Amygdala (tissue), 56 donors: ENCODE measurements around the gene KAT6B.
"Not testable (repeated sequence)": the region's sequence is repeated elsewhere in the genome, so short reads cannot be mapped to it uniquely, and the experiment has no call there.

Source experiments
- DNase-seq, 56 donors: peaks; one replicate each; lab custom pipeline; 2025; lab: John Stamatoyannopoulos, UW

KAT6B gene

DNA sequence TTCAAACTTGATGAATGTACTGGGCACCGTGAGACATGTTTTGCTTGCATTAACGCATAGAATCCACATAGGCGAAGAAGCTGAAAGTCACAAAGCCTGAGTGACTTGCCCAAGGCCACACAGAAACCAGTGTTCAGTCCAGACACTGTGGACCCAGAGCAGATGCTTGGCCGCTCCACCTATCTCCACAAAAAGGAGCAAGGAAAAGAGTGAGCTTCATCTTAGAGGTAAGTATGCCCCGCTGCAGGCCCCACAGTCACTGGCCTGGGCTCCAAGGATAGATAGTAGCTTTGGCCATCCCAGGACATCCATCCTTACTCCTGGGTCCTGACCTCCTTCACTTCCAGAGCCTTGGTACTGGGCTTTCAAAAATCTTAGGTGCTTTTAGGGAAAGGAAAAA lies 224.9 kb downstream of the KAT6B start:
- no peak for DNase-seq

DNA sequence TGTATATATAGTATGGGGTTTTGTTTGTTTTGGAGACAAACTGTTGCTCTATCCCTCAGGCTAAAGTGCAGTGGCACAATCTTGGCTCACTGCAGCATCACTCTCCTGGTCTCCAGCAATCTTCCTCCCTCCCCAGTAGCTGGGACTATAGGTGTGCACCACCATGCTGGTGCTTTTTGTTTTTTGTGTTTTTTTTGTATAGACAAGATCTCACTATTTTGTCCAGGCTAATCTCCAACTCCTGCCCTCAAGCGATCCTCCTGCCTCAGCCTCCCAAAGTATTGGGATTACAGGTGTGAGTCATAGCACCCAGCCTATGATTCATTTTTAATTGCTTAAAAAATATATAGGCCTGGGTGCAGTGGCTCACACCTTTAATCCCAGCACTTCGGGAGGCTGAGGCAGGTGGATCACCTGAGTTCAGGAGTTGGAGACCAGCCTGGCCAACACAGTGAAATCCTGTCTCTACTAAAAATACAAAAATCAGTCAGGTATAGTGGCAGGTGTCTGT lies 229.6 kb downstream of the KAT6B start:
- not testable (repeated sequence) for DNase-seq

DNA sequence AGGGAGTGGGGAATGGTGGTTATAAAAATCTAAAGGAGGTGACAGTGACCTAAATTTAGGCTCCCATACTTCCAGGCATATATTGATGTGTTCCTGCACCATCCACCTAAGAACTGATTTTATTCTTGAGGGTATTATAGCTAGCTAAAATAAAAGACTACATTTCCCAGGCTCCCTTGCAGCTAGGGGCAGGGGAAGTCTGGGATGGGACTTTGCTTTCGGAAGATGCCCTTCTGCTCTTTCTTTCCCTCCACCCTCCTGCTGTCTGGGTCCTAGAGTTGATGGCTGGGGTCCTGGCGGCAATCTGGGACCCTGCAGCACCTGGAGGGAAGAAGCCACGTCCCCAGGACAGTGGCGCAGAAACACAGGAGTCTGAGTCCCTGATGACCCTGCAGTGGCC lies 231.3 kb downstream of the KAT6B start:
- DNase-seq = no peak

DNA sequence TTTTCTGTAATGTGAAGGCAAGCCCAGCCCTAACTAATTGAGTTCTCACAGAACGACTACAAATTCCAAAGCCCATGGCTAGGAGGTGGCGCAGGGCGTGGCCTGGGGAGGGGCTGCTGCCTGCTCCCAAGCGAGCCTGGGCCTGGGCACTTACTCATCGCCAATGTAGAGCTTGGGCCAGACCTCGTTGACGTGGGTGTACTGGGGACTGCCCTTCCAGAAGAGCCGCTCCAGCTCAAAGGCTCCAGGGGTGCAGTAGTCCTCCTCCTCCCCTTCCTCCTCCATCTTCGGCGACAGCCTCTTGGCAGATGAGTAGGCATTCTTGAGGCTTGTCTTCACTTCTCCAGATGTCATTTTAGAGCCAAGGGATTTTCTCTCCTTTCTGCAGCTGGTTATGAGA lies 231.8 kb downstream of the KAT6B start:
- no peak for DNase-seq

DNA sequence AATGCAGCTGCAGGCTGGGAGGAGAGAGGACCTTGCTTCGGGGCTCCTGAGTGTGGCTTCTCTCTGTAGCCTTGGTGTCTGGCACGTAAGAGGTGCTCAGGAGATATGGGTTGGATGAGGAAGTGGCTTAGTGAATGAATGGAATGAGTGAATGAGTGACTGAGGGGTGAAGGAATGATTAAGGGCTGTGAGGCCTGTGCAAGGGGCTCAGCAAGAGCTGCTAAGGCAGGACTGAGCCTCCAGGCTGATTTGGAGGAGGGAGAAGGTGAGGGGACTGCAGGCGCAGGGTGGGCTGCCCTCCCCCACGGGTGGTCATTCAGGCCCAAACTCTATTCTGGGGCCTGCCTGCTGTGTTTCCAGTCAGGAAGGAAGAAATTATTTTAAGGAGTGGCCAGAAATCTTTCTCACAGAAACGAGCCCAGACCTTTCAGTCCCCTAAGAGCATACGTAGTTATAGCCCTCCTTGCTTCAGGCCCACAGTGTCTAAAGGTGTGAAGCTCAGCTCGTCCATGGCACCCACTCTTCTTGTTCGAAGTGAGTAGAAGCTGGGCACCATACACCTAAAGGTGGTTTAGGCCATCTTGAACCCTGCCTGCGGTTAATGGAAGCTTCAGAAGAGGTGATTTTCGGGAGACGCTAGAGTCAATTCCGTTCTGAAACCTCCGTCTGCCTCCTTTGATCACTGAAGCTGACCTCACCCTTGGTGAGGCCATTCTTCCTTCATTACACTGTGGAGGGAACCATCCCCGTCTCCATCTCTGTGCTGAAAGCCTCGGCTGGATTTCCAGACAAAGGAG lies 235.5 kb downstream of the KAT6B start:
- DNase-seq = no peak

DNA sequence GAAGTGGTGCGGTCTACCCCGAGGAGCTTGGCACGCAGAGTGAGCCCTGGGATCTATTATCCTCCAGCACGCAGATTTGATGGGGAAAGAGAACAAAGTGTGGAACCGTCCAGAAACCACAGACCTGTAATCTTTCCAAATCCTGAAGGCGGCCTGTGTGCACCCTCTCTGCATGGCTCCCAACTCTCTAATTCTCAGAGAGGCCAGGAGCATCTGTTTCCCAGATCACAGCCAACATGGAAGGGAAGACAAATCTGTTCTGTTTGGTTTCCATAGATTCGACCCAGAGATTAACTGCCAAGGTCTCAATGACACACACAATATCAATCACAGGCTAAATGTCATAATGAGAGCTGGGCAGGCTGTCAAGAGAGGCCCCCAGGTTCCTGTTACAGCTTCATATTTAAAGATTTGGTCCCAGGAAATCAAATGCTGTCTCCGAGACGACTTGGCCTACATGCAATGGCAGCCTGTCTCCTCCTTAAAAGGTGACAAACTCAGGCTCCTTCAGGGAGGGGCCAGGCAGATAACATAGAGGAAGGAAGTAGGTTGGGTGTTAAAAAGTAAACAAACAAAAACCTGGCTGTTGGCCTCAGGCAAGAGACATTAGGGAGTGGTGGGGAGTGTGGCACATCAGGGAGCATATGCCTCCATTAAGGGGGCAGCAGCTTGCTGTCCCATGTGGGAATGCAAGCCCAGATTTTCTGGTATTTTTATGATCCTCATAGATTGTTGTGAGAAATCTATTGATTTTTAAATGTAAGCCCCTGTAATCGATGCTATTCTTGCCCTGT lies 236.3 kb downstream of the KAT6B start:
- no peak for DNase-seq

DNA sequence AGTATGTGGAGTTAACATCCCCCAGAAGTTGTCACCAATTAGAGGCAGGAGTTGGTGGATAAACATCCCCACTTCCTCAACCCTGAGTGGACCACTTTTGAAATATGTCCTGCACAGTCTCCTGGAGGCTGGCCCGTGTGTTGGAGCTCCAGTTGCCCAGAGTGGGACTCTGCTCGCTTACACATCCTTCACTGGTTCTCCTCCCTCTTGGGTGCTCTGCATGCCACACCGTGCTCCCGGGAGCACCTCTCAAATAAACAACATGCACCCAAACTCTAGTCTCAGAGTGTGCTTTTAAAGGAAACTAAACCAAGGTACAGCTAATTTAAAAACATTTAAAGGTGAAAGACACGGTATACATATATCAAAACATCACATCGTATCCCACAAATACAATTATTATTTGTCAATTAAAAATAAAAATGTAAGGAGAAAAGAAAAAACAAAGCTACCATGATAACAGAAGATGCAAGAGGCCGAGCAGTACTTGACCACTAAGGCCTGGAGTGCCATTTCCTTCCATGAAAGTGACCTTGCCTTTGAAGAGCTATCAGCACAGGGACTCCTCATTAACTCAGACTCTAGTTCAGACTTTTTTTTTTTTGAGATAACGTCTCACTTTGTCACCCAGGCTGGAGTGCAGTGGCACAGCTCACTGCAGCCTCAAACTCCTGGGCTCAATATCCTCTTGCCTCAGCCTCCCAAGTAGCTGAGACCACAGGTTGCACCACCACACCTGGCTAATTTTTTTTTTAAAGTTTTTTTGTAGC lies 237.2 kb downstream of the KAT6B start:
- no peak for DNase-seq

DNA sequence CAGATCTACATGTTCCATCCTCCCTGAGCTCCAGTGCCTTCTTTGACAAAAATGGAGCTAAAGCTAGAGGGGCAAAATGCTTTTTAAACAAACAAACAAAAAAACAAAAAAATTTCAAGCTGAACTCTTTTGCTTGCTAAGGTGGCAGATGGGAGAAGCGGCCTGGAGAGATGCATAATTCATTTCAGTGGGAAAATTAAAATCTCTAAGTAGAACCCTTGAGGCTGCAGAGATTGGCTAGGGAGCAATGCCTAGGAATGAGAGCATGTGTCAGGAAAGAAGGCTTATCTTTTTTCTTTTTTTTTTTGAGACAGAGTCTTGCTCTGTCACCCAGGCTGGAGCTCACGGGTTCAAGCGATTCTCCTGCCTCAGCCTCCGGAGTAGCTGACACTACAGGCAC lies 238.7 kb downstream of the KAT6B start:
- DNase-seq = no peak

DNA sequence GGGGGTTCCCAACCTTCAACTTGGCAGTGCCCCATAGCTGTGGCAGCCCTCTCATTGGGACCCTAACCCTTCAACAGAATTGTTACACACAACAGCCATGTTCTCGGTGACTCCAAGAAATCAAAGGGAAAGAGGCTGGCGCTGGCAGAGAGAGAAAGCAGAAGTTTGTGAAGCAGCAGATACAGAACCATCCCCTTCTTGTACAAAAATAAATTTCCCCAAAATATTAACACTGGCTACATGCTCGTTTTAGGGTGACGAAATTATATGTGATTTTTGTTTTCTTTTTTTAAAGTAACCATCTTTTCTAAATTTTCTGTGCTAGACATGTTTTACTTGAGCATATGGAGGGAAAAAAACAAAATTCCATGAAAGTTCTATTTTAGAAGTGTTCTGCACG lies 239.9 kb downstream of the KAT6B start:
- no peak for DNase-seq

DNA sequence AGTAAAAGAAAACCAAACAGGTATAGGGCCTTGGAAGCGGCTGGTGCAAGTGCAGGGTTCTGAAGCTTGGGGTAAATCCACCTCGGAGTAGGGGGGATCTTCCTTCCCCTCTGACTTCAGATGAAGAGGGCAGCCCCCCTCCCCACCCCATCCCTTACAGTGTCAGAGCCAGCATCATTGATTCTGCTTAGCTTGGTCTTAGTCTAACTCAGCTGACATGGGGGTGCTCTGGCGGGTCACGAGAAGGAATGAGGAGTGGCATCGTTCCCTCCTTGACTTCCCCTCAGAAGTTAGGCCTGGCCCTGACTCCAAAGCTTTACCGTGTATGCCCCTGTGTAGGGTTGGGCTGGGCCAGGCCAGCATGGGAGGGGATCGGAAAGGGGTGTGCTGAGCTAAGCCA lies 240.9 kb downstream of the KAT6B start:
- DNase-seq = no peak

DNA sequence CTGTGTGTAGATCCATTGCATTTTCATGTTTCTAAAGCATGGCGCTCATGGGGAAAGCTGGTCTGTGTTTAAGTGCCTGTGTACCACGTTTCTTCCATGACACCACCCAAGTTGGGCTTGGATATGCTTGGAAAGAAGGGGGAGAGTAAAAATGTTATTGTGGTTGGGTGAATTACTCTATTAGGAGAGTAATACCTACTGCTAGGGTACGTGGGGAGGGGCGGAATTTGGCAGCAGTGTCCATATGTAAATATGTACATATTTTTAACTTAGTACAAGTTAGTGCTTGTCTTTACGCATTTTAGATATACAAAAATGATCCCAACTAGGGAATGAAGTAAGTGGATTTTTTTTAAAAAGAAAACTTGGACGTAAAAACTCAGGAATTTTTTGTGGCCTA lies 242.1 kb downstream of the KAT6B start:
- no peak for DNase-seq

DNA sequence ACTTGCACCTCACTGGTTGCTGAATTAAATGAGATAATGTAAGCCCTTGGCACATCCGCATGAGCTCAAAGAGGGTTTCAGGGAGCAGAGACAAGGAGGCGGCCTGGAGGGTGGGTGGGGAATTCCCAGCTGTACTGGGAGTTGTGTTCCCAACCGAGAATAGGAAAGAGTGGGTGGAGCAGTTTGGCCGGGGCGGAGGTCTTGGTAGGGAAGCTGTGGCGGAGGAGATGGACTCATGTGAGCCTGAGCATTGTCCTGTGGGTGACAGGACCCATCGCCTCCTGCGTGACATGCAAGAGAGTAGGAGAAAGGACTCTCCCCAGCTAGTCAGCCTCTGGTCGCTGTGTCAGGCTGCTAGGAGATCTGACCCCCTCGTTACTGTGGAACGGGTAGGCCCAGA lies 244.1 kb downstream of the KAT6B start:
- DNase-seq = no peak

DNA sequence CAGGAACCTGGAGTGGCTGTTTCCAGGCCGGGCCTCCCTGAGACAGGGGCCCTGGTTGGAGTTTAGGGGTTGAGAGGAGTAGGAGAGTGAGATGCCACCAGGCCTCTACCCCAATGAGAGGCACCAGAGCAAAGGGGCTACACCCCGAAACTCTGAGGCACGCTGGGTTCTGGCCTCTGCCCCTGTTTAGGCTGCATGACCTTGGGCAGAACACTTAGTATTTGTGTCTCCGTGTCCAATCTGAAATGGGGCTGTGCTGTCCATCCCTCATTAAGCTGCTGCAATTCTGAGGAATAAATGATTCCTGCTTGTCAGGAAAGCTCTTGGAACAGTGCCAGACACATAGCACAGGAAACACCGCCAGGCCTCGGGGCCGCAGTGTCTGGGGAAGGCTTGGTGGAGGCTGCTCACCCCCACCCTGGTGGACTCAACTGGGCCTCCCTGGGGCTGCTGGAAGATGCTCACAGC lies 244.6 kb downstream of the KAT6B start:
- DNase-seq = no peak

DNA sequence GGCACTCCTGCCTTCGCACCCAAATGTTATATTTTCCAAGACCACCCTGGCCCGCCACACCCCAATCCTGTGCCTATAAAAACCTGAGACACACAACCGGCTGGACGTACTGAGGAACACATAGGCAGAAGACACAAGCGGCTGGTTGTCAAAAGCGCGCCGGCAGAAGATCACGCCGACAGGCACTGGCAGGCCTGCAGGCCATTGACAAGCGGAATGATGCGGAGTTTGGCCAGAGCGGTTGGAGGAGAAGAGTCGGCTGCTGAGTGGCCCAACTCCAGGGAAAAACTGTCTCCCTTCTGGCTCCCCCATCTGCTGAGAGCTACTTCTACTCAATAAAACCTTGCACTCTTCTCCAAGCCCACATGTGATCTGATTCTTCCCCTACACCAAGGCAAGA lies 245.4 kb downstream of the KAT6B start:
- DNase-seq = peak in 1 of 56 donors; percentile 3

DNA sequence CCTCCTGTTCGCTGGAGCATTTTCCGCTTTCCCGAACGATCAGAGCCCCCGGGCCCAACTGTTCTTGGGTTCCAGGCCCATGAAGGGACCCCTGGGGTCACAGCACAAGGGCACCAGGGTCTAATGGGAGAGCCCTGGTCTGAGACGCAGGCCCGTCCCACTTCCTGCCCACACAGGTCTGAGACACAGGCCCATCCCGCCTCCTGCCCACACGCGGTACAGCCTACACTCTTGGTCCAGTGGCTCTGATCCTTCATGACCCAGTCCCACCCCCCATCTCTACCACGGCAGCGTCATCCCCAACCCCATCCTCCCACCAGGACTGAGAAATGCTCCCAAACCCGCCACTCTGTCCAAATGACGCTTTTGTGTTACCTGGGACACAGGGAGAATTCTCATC lies 246.3 kb downstream of the KAT6B start:
- no peak for DNase-seq

DNA sequence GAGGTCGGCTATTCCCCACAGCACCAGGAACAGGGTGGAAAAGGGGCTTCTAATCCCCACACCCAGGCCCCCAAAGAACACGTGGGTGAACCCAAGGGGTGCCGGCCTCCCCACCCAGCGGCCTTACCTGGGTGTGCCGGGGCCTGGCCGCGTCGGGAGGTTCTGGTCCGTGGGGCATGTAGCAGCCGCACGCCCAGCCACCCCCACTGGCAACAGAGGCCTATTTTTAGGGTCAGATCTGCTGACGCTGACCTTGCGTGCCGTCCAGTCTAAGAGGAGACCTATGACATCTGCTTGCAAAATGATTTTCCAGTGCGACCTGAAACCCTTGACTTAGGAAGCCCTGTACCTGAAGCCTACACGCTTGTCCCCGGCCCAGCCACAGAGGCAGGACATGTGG lies 247.0 kb downstream of the KAT6B start:
- DNase-seq = no peak

DNA sequence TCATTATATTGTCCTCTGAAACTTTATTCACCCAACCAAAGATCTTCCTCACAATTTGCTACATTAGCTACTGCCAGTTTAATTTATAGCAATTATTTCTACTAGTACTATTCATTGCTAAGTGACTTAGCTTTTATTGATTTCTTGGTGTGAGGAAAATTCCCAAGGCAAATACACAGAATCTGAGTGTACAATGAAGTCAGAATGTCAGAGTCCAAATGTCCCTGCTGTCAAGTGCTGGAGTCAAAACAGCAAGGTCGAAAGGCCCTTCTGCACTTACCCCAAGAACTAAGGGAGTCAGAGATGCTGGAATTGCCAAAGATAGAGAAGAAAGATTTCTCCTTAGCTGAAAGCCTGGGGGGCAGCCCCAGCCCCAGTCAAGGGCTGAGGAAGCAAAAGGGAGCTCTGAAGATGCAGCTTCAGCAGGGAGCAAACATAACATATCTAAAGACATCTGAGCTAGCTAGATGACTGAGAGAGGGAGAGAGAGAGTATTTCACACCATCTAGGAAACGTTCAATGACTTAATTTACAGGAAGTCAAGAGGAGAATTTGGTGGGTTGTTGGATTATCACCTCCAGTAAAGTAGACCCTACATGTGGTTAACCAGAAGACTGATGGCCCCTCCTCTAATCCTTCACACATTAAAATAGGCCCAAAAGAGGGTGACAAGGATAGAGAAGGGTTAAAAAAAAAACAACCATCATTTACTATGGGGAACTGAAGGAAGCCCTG lies 248.5 kb downstream of the KAT6B start:
- DNase-seq = no peak

DNA sequence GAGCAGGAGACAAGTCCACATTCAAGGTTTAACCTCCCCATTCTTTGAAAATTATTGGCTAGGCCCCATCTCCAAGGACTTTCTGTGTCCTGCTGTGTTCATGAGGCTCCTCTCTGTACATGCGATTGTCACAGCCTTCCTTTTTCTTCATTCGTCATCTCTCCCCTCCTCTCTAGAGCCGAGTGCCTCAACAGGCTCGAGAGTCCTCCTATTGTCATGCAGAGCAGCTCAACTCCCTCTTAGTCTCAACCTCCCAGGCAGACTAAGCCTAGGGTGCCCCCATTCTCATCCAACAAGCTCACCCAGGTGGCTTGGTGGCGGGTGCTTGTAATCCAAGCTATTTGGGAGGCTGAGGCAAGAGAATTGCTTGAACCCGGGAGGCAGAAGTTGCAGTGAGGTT lies 249.9 kb downstream of the KAT6B start:
- no peak for DNase-seq

DNA sequence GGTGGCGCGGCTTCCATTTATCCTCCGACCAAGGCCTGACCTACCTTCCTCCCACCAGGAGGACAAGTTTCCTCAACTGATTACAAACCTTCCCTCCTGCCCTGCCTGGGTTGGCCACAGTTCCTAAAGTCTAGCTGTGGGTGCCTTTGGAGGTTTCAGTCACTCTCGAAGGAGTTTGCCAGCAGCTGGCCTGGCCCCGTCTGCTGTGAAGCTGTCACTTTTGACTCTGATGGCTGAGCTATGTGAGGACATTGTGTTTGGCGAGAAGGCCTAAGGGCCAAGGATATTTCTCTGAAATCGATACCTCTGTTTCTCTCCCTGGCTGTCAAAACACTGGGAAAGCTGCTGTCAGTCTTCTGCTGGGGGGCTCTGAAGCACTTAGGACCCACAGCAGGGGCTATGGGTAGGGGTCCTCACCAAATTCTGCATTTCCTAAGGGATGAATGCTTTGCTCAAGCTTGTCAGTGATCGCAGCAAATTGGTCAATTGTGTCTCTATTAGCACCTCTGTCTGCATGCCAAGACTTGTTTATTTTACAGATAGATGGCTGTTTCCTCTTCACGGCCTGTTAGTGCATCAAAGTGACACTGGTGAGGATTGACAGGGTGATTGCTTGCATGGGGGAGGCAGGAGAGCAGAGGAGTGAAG lies 253.2 kb downstream of the KAT6B start:
- DNase-seq = no peak

DNA sequence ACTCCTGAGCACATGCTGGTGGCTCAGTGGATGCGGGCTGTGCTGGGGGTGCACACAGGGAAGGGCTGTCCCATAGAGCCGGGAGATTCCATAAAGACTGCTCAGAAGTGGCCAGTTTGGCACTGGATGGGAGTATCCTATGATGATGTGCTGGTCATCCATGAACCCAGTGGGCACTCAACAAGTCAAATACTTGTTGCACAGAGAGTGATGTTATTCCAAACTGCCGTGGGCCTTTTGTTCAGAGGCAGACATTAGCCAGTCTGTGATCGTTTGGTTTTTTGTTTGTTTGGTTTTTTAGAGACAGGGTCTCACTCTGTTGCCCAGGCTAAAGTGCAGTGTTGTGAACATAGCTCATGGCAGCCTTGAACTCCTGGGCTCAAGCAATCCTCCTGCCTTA lies 254.2 kb downstream of the KAT6B start:
- no peak for DNase-seq
